HEK293 (cell line): ENCODE results near the gene DNASE1.

Experiments used
- CTCF ChIA-PET: fragments of 350-600 bp; formaldehyde crosslinking; extraction: SDS; loops from one replicate; lab custom pipeline; 2021; ENCODE audit warnings: antibody characterized with exemption; lab: Yijun Ruan, JAX
- POLR2A ChIA-PET: fragments of 300-600 bp; formaldehyde crosslinking; extraction: SDS; loops from one replicate; lab custom pipeline; 2020; ENCODE audit warnings: antibody characterized with exemption, inconsistent platforms; lab: Yijun Ruan, JAX
- H3K27ac ChIP-seq: fragments of 200-500 bp; sonication (Bioruptor generic); 2 replicates; pipeline ENCODE4 v1.5.1; 2014; ENCODE audit warnings: low read depth, low read length, control low read depth, inconsistent platforms; ENCODE audit errors: extremely low read depth
- H3K36me3 ChIP-seq, 2 experiments: fragments of 200-500 bp in 1 of 2; sonication (Bioruptor generic) in 1 of 2; 1 replicate in 1 of 2; 2 replicates in 1 of 2; pipeline ENCODE4 v1.5.1; 2014 to 2017; ENCODE audit warnings: inconsistent platforms in 2 of 2, low read length in 2 of 2; ENCODE audit not compliant: control insufficient read depth in 2 of 2, insufficient read depth in 1 of 2
- H3K4me1 ChIP-seq: fragments of 200-500 bp; sonication (Bioruptor generic); 2 replicates; pipeline ENCODE4 v1.5.1; 2014; ENCODE audit warnings: mild to moderate bottlenecking, low read length, inconsistent platforms; ENCODE audit not compliant: control insufficient read depth, insufficient read depth
- H3K4me3 ChIP-seq: 2 replicates; pipeline ENCODE4 v1.5.1; 2011; ENCODE audit warnings: low read depth, mild to moderate bottlenecking, control low read depth, low read length, moderate library complexity
- H3K9me3 ChIP-seq: fragments of 200-500 bp; sonication (Bioruptor generic); 2 replicates; pipeline ENCODE4 v1.5.1; 2014; ENCODE audit warnings: low read depth, low read length, inconsistent platforms; ENCODE audit not compliant: control insufficient read depth, insufficient read depth
- BCL11B ChIP-seq: fragments of 450-650 bp; formaldehyde crosslinking; IDR thresholded peaks from 2 replicates; pipeline ENCODE4 v1.5.1; 2016; ENCODE audit warnings: low read depth, missing biosample characterization, missing genetic modification characterization
- GLI2 ChIP-seq: fragments of 450-650 bp; formaldehyde crosslinking; IDR thresholded peaks from 2 replicates; pipeline ENCODE4; 2017; ENCODE audit warnings: missing biosample characterization, missing genetic modification characterization, low read depth, borderline replicate concordance
- KLF10 ChIP-seq: fragments of 450-650 bp; IDR thresholded peaks from 2 replicates; pipeline ENCODE4 v1.5.1; 2018; ENCODE audit warnings: missing biosample characterization, mild to moderate bottlenecking, missing genetic modification characterization
- PRDM2 ChIP-seq: fragments of 450-650 bp; formaldehyde crosslinking; IDR thresholded peaks from 2 replicates; pipeline ENCODE4 v1.5.1; 2016; ENCODE audit warnings: missing biosample characterization, missing genetic modification characterization, borderline replicate concordance
- ZBTB8A ChIP-seq: fragments of 450-650 bp; formaldehyde crosslinking; IDR thresholded peaks from 2 replicates; pipeline ENCODE4 v1.5.1; 2016; ENCODE audit warnings: missing biosample characterization, missing genetic modification characterization
- ZFHX2 ChIP-seq: fragments of 450-650 bp; formaldehyde crosslinking; conservative IDR thresholded peaks from 2 replicates; pipeline ENCODE4 v1.5.1; 2016; ENCODE audit warnings: missing biosample characterization, missing genetic modification characterization
- ZNF146 ChIP-seq: fragments of 450-650 bp; formaldehyde crosslinking; IDR thresholded peaks from 2 replicates; pipeline ENCODE4 v1.5.1; 2016; ENCODE audit warnings: missing biosample characterization, missing genetic modification characterization
- ZNF366 ChIP-seq: fragments of 450-650 bp; formaldehyde crosslinking; conservative IDR thresholded peaks from 2 replicates; pipeline ENCODE4 v1.5.1; 2016; ENCODE audit warnings: missing biosample characterization, missing genetic modification characterization
- ZNF560 ChIP-seq: fragments of 450-650 bp; formaldehyde crosslinking; IDR thresholded peaks from 2 replicates; pipeline ENCODE4 v1.5.1; 2017; ENCODE audit warnings: missing biosample characterization, missing genetic modification characterization, borderline replicate concordance
- ZNF571 ChIP-seq: fragments of 450-650 bp; formaldehyde crosslinking; IDR thresholded peaks from 2 replicates; pipeline ENCODE4 v1.5.0; 2017; ENCODE audit warnings: missing biosample characterization, missing genetic modification characterization
- ZNF623 ChIP-seq: fragments of 450-650 bp; formaldehyde crosslinking; IDR thresholded peaks from 2 replicates; pipeline ENCODE4 v1.5.1; 2016; ENCODE audit warnings: missing biosample characterization, missing genetic modification characterization
- ZNF639 ChIP-seq: fragments of 450-650 bp; formaldehyde crosslinking; IDR thresholded peaks from 2 replicates; pipeline ENCODE4 v1.5.1; 2016; ENCODE audit warnings: missing biosample characterization, missing genetic modification characterization
- ZNF768 ChIP-seq: fragments of 450-650 bp; formaldehyde crosslinking; IDR thresholded peaks from 2 replicates; pipeline ENCODE4 v1.5.1; 2018; ENCODE audit warnings: missing biosample characterization, mild to moderate bottlenecking, missing genetic modification characterization
- ZNF791 ChIP-seq: fragments of 450-650 bp; formaldehyde crosslinking; IDR thresholded peaks from 2 replicates; pipeline ENCODE4 v1.5.1; 2016; ENCODE audit warnings: missing biosample characterization, missing genetic modification characterization
- ZSCAN30 ChIP-seq: fragments of 450-650 bp; IDR thresholded peaks from 2 replicates; pipeline ENCODE4 v1.5.1; 2018; ENCODE audit warnings: missing biosample characterization, mild to moderate bottlenecking, missing genetic modification characterization, moderate library complexity
- TF ChIP-seq, protein P1 (sequence below): fragments of 450-650 bp; formaldehyde crosslinking; IDR thresholded peaks from 2 replicates; pipeline ENCODE4 v1.5.1; 2016; ENCODE audit warnings: missing biosample characterization, missing genetic modification characterization, borderline replicate concordance
- TF ChIP-seq, protein P2 (sequence below): fragments of 450-650 bp; IDR thresholded peaks from 2 replicates; pipeline ENCODE4 v1.5.1; 2018; ENCODE audit warnings: missing biosample characterization, missing genetic modification characterization
- TF ChIP-seq, protein P3 (sequence below): fragments of 450-650 bp; formaldehyde crosslinking; IDR thresholded peaks from 2 replicates; pipeline ENCODE4 v1.5.0; 2017; ENCODE audit warnings: missing biosample characterization, missing genetic modification characterization, borderline replicate concordance
- TF ChIP-seq, protein P4 (sequence below): fragments of 450-650 bp; formaldehyde crosslinking; IDR thresholded peaks from 2 replicates; pipeline ENCODE4 v1.5.1; 2017; ENCODE audit warnings: missing biosample characterization, missing genetic modification characterization

The DNASE1 gene

GRCh38 chr16:3661922-3662321 is 7.4 kb downstream of the DNASE1 start (continued):
- TF ChIP-seq, protein P1, sequence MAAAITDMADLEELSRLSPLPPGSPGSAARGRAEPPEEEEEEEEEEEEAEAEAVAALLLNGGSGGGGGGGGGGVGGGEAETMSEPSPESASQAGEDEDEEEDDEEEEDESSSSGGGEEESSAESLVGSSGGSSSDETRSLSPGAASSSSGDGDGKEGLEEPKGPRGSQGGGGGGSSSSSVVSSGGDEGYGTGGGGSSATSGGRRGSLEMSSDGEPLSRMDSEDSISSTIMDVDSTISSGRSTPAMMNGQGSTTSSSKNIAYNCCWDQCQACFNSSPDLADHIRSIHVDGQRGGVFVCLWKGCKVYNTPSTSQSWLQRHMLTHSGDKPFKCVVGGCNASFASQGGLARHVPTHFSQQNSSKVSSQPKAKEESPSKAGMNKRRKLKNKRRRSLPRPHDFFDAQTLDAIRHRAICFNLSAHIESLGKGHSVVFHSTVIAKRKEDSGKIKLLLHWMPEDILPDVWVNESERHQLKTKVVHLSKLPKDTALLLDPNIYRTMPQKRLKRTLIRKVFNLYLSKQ, result no peak
- TF ChIP-seq ZNF623 (tag by site-specific recombination), result no peak
- no peak for TF ChIP-seq ZNF791
- no peak for TF ChIP-seq BCL11B (tag by site-specific recombination)
- no peak for TF ChIP-seq GLI2 (tag by site-specific recombination)
- TF ChIP-seq ZNF768, result no peak
- TF ChIP-seq ZNF639 (tag by site-specific recombination), result no peak
- no peak for TF ChIP-seq ZFHX2 (tag by site-specific recombination)
- TF ChIP-seq ZNF571, result no peak
- TF ChIP-seq, protein P2, sequence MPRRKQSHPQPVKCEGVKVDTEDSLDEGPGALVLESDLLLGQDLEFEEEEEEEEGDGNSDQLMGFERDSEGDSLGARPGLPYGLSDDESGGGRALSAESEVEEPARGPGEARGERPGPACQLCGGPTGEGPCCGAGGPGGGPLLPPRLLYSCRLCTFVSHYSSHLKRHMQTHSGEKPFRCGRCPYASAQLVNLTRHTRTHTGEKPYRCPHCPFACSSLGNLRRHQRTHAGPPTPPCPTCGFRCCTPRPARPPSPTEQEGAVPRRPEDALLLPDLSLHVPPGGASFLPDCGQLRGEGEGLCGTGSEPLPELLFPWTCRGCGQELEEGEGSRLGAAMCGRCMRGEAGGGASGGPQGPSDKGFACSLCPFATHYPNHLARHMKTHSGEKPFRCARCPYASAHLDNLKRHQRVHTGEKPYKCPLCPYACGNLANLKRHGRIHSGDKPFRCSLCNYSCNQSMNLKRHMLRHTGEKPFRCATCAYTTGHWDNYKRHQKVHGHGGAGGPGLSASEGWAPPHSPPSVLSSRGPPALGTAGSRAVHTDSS (tag by site-specific recombination), result no peak

- H3K4me1 ChIP-seq, result no peaks in the 10 kb centered on the region
- TF ChIP-seq KLF10 (tag by site-specific recombination), result no peak
- TF ChIP-seq ZBTB8A, result no peak
- TF ChIP-seq, protein P3, sequence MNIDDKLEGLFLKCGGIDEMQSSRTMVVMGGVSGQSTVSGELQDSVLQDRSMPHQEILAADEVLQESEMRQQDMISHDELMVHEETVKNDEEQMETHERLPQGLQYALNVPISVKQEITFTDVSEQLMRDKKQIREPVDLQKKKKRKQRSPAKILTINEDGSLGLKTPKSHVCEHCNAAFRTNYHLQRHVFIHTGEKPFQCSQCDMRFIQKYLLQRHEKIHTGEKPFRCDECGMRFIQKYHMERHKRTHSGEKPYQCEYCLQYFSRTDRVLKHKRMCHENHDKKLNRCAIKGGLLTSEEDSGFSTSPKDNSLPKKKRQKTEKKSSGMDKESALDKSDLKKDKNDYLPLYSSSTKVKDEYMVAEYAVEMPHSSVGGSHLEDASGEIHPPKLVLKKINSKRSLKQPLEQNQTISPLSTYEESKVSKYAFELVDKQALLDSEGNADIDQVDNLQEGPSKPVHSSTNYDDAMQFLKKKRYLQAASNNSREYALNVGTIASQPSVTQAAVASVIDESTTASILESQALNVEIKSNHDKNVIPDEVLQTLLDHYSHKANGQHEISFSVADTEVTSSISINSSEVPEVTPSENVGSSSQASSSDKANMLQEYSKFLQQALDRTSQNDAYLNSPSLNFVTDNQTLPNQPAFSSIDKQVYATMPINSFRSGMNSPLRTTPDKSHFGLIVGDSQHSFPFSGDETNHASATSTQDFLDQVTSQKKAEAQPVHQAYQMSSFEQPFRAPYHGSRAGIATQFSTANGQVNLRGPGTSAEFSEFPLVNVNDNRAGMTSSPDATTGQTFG (tag by site-specific recombination), result no peak
- TF ChIP-seq, protein P1, result no peak
- TF ChIP-seq PRDM2 (tag by site-specific recombination), result no peak
- no peak for TF ChIP-seq ZNF146
- no peak for TF ChIP-seq ZSCAN30
- TF ChIP-seq ZNF560 (tag by site-specific recombination), result no peak
- TF ChIP-seq, protein P4, sequence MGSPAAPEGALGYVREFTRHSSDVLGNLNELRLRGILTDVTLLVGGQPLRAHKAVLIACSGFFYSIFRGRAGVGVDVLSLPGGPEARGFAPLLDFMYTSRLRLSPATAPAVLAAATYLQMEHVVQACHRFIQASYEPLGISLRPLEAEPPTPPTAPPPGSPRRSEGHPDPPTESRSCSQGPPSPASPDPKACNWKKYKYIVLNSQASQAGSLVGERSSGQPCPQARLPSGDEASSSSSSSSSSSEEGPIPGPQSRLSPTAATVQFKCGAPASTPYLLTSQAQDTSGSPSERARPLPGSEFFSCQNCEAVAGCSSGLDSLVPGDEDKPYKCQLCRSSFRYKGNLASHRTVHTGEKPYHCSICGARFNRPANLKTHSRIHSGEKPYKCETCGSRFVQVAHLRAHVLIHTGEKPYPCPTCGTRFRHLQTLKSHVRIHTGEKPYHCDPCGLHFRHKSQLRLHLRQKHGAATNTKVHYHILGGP, result no peak
- no peak for TF ChIP-seq ZNF366 (tag by site-specific recombination)
- no peak overlapping the region for H3K27ac ChIP-seq
- POLR2A ChIA-PET, result no interaction called here
- H3K9me3 ChIP-seq, result no peaks in the 10 kb centered on the region
- peaks cover 23 to 88% of the 10 kb centered on the region in 2 experiments for H3K36me3 ChIP-seq
- H3K4me3 ChIP-seq, result no peak overlapping the region
- CTCF ChIA-PET, result no interaction called here
Measured at GRCh38 chr16:3662601-3663000, 8.1 kb downstream of the DNASE1 start.
